Measurements from ENCODE around the gene RIN3. TPM values are rescaled to one million over a fixed set of nuclear protein-coding genes. Genes with fewer than 3 reads are reported as not detected.

The RIN3 gene
- polyA plus RNA-seq, 1 donor, result 10.8 TPM

DNA sequence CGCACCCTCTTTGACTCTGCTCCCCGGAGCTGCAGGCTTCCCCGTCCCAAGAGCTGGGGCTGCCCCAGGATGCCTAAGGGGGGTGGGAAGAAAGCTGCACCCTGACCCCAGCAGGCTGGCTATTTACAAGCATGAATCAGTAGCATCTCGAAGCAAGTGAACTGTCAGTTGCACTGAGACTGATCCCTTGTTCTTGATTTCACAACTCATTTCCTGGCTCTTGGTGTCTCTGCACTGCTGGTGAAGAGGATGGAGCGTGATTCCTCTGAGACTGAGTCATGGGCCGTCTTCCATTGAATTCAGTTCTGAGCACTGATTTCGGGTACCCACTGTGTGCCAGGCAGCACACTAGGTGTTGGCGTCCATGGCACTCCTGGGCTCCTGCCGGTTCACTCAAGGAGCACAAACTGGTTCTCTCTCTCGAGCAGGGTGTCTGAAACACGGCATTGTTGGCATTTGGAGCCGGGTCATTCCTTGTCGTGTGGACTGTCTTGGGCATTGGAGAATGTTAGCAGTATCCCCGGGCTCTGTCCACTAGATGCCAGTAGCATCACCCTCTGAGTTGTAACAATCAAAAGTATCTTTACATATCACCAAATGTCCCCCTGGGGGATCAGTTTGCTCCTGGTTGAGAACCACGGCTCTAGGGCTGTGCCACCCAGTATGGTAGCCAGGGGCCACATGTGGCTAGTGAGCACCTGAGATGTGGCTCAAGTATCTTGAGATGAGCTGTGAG, 86.9 kb downstream of the RIN3 start:
- DNase-seq (ENCODE audit: low read depth), result no peak

DNA sequence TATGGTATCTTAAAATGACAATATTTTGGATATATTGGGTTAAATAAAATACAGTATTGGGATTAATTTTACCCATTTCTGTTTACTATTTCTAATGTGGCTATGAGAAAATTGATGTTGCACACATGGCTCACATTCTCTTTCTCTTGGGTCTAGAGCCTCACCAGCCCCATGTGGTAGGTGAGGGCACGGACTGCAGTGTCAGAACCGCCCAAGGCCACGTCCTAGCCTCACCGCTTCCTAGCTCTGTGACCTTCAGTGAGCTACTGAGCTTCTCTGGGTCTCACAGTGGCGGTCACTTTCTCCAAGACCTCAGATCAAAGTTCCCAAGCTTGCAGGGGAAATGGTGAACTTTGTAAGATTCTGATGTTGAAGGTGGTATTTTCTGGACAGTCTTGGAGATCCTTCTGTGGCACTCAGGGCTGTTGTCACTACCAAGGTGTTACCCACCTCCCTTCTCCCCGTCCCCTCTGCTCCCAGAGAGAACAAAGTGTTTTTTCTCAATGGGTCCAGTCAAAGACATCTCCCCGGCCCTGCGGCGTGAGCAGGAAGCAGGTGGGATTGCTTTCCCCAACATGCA, 87.6 kb downstream of the RIN3 start:
- no peak for DNase-seq (ENCODE audit: low read depth)

DNA sequence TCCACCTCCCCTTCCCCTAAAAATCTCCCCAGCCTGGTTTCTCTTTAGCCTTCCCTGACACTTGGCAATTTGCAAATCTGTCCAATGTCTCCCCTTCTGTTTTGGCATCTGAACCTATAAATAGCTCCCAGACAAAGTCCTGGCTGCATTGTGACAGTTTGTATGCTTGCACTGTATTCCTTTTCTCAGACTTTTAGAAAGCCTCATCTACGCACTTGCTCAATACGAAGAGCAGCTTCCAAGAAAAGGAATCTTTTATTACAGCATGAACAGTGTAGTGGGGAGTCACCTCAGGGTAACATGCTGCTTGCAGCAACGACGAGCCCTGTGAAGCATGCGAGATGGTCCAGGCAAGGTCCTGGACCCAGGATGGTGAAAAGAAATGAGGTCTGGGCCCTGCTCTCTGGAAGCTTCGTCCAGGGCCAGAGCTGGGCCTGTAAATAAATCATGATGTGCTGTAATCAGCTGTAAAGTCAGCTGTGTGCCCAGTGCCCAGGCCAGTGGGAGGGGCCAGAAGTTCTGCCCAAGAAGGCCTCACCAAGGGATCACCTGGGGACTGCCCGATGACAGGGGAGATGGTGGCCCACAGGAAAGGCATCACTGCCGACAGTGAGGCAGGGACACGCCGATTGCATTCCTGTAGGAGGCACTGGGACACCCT, 88.3 kb downstream of the RIN3 start:
- no peak for DNase-seq (ENCODE audit: low read depth)

DNA sequence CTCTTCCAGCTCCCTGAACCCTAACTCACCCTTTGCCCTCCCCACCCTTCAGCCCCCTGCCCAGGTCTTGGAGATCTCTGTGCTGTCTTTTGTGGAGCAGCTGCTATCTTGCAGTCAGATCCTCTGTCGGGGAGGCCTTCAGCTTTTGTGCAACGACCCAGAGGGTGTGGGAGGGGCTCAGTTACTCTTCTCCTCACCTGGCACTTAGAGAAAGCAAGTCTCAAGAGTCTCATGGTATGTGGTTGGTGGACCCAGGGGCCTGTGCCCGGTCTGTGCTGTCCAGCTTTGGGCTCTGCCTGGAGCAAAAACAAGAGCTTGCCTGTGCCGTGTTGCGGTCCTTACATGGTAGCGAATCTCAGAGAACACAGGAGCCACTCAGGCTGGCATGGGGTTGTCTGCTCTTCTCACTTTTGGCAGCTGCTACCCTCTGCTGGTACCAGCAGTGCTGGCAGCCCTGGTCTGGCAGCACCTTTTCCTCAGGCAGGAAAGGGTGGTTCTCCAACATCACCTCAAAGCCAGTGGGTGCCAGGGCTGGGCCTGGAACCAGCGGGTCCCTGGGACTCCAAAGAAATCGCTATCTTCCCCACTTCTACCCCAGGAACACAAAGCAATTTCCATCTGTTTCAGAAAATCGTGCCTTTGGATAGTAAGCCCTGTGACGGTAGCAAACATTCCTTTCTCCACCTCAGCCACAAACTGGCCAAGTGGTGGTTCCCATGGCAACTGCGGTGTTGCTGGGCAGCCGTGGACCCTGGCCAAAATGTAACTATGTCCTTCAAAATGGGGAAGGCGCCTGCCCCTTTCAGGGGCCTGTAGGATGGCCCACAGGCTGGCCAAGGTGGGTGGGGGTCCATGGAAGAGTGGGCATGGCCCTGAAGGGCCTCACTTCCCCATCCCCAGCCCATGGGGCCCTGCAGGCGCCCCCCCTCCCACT, 90.0 kb downstream of the RIN3 start:
- DNase-seq (ENCODE audit: low read depth), result no peak

DNA sequence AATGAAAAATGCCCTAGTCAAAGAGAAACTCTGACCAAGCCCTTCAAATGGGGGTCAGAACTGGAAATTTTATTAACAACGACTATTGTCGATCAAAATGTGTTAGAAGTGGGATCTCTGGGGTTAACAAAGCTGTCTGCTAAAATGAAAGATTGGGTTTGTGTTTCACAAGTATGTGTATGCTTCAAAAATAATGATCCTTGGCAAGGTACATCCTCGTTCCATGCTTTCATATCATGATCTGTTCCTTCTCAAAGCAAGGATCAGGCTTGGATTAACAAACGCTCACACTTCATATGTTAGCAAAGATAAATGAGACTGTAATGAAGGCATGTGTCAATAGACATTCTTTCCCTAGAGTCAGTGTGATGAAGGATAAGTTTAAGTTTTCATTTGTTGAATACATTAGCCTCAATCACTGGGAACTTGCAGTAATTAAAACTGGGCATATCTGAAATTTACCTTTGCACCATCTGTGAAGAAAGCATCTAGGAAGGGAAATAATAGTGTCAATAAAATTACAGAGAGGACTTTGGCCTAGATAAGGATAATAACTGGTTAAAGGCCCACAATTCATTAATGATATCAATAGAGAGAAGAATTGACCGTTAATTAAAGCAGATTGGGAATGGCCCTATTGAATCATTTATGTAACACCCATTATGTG, 91.8 kb downstream of the RIN3 start:
- DNase-seq (ENCODE audit: low read depth), result no peak

DNA sequence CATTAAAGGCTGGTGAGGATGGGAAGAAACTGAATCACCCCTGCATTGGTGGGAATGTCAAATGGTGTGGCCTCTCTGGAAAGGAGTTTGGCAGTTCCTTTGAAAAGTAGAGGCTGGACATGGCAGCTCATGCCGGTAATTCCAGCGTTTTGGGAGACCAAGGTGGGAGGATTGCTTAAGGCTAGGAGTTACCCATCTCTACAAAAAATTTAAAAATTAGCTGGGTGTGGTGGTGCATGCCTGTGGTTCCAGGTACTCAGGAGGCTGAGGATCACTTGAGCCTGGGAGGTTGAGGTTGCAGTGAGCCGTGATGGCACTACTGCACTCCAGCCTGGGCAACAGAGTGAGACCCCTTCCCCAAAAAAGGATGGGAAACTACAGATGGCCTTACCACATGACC, 93.7 kb downstream of the RIN3 start:
- no peak for DNase-seq (ENCODE audit: low read depth)

DNA sequence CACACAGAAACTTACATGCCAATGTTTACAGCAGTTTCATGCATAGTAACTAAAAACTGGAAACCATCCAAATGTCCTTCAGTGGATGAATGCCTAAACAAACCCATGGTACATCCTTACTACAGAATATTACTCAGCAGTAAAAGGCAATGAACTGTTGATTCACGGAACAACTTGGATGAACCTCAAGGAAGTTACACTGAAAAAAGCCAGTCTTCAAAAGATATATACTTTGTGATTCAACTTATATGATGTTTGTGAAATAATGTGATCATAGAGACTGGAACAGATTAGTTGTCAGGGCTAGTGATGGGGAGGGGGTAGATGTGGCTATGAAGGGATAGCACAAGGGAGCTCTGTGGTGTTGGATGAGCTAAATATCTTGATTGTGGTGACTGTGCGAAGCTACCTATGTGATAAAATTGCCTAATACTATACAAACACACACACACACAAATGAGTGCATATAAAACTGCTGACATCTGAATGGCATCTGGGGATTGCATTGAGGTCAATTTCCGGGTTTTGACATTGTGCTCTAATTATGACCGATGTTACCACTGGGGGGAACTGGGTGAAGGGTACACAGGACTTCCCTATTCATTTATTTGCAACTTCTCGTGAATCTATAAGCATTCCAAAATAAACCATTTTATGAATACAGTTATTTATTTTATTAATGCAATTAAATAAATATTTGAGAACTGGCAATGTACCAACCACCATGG, 94.3 kb downstream of the RIN3 start:
- DNase-seq (ENCODE audit: low read depth), result no peak

DNA sequence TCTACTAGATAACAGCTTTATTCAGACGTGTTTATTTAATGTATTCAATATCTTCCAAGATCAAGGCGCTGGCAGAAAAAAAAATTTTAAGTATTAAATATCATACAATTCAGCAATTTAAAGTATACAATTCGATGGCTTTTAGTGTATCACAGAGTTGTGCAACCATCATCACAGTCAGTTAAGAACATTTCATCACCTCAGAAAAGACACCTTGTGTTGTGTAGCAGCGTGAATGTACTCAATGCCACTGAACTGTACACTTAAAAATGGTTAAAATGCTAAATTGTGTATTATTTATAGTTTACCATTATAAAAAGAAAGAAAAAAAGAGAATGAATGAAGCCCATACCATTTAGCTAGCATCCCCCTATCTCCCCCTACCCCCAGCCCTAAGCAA, 96.4 kb downstream of the RIN3 start:
- no peak for DNase-seq (ENCODE audit: low read depth)

DNA sequence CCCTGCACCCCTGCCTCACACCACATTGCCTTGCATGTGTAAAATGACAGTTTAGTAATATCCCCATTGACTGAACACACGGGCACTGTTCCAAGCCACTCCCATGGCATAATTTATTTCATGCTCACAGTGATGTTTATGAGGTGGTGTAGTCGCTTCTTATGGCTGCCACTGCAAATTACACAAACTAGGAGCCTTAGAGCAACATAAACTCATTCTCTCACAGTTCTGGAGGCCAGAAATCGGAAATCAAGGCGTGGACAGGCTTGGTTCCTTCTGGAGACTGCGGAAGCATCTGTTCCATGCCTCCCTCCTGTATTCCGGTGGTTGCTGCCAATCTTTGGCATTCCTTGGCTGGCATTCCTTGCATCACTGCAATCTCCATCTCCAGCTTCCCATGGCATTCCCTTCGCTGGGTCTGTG, 97.3 kb downstream of the RIN3 start:
- DNase-seq (ENCODE audit: low read depth), result no peak

DNA sequence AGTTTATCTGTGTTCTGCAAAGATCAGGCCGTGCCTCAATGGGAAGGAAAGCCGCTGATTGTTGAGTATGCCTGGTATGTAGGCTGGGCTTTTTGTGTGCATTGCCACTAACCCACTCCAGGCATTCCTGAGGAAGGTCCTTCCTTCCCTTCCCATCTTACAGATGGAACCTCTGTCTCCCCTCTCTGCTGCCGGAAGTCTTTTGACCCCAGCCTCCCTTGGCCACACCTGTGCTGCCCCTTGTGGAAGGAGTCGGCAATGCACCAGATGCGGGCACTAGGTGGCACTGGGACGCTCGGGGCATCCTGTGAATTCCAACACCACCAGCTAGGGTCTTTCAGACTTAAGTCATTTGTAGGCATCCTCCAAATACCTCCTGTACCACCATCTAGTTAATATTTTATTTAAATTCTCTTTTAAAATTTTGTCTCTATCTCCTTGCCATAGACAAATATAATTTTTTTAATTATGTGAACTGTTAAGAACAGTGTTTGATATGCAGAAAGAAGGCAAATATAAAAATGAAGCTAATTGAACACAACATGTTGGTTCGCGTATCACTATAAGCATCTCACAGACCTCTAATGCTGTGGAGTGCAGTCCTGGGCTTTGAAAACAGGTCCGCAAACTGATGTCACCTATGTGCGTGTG, 99.6 kb downstream of the RIN3 start:
- no peak for DNase-seq (ENCODE audit: low read depth)

DNA sequence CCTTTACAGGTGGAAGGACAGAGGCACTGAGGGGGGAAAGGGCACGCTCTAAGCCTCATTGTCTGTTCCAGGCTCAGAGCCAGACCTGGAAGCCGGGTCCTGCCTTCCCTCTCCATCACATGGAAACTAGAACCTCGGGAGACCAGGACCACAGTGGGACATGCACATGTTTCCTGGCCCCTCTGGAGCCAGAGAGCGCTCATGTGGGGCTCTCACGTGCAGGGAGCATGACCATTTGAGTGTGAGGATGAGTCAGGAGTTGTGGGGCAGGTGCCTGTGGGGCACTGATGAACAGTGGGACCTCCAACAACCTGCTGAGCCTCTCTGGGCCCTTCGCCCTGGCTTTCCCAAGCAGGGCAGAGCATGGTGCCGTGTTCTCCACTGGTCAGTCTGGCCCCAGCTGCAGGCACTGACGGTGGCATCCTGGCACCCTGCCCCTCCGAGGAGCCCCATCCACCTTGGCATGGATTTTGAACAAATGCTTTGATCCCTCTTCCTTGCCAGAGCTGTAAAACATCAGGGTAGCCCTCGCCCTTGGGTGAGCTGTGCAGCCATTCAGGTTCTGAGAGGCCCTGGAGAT, 100.2 kb downstream of the RIN3 start:
- DNase-seq (ENCODE audit: low read depth), result no peak

DNA sequence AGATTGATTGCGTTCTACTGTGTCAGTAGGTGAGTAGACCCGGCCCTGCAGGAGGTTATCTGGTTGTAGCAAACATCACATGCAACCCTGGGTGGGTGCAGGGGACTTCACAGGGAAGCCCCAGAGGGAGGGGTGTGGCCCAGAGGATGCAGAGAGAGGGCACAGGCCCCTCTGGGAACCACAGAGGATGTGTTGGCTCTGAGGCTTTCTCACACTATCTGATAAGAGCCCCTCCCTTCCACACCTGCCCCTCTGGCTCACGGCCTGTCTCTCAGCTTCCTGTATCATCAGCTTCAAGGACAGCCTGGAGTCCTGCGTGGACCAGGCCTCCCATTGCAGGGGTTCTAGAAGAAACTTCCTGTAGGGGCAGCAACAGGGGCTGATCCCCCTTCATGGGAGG, 101.9 kb downstream of the RIN3 start:
- no peak for DNase-seq (ENCODE audit: low read depth)

DNA sequence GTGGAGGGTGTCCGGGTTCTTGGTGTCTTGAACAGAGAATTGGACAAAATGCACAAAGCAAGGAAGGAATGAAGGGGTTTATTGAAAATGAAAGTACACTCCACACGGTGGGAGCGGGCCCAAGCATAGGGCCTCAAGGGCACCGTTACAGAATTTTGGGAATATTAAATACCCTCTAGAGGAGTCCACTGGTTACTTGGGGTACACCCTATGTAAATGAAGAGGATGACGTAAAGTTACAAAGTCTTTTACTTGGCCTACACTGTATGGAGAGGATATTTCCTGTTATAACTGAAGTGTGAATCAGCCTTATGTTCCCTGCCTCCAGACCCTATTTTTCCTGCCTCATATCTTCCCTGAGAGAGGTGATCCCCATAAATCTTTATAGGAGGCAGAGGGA, 102.6 kb downstream of the RIN3 start:
- DNase-seq (ENCODE audit: low read depth), result no peak

DNA sequence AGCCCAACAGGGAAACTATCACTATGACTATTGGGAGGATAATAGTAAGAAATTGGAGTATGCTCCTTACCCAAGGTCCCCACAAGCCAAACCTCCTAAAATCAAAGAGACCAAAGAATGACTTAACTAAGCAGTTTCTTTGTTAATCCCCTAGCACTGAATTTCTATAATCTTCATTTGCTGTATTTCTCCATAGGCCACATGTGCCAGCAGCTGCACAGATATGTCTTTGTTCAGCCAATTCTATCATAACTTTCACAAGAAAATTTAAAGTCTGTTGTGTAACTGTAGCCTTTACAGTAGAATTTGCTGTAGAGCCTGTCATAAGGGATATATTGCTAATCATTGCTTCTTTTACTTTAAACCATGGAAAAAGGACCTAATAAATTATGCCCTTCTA, 104.0 kb downstream of the RIN3 start:
- DNase-seq (ENCODE audit: low read depth), result no peak

DNA sequence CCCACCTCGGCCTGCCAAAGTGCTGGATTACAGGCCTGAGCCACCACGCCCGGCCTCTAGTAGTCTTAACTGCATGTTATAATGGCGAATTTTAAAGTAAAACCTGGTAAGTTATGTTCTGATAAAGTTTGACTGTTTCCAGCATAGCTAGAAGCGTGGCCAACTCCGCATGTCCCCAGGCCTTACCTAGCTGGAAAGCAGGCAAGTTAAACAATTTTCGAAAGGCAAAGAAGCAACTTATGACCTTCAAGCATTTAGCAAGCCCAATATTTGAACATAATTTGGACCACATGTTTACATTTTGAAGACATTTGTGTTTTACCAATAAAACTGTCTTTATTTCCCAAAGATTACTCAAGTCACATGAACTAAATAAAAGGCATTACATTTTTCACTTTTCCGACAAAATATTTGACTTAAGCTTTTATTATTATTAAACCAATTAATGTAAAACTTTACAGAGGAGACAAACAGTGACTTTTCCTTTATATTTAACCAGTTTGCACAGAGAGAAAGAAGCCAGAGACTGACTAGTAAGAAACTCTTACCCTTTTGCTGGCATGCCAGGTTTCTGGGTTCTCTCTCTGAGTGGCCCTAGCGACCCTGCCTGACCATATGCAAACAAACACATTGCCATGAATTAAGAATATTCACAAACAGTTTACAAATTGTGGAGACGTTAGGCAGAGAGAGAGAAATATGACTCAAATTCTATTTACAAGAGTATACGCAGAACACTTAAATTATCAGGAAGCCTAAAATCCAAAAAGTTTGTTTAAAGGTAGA, 106.3 kb downstream of the RIN3 start:
- DNase-seq (ENCODE audit: low read depth), result no peak

DNA sequence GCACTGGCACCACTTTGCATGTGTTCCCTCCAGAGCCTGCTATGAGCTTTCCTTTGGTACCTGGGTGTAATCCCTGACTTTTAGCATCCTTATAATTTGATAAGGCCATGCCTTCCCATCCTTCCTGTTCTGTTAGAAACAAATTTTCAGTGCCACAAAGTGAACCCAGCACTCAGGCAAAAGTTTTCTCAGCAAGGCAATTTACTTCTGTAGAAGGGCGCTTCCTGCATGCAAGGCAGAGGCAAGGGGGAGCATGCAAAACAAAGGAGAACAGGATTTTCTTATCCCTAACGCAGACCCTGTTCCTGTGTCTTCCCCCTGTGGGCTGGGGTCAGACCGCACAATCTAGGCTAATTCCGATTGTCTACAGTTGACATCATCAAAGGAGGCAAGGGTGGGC, 108.7 kb downstream of the RIN3 start:
- DNase-seq (ENCODE audit: low read depth), result no peak

DNA sequence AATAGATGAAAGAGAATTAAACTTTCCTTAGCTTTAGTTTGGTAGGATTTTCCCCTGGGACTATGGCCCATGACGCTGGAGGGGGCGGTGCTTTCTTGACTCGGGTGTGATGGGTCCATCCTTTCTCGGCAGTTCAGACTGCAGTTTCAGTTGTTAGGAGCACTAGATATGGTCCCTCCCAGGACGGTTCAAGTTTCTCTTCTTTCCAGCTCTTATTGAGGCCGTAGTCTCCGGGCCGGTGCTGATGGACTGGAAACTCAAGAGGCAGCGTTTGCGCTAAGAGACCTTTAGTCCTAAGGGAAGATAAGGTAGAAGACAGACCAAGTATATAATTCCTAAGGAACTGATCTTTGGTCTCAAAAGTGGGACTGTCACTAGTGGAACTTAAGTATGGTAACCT, 111.2 kb downstream of the RIN3 start:
- no peak for DNase-seq (ENCODE audit: low read depth)

DNA sequence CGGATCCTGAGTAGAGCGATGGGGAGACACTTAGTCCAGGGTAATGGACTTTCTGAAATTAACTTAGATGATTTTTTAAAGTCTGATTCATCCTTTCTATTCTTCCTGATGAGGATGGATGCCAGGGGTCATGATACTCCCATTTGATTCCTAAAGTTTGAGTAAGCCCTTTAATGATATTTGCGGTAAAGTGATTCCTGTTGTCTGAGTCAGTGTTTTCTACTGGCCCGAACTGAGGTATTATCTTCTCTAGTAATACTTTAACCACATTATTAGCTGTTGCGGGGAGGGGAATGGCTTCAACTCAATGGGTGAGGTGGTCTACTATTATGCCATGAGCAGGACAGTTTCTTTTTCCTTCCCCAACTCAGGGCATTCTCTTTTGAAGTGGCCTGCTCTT, 111.6 kb downstream of the RIN3 start:
- DNase-seq (ENCODE audit: low read depth), result no peak

DNA sequence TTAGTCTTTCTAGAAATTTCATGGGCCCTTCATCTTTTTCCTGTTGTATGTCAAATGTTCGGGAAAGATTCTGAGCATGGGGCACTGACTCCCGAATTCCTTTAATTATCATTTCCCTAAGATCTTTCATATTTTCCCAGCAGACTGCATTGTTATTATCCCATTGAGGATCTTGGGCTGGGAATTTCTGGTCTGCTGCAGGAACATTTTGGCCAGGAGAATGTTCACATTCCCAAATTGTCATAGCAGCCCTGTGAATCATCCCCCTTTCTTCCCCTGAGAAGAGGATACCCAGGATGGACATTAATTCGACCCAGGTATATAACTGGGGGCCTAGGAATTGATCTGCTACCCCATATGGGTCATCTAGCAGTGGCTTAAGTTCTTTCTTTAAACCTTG, 112.5 kb downstream of the RIN3 start:
- no peak for DNase-seq (ENCODE audit: low read depth)
